ENCODE measurements around the gene GNPNAT1.
A peak's percentile ranks its signal among the peaks of the same experiment; 100 is the strongest.

GNPNAT1 gene

GRCh38 chr14:52786887-52787286 is 4.5 kb downstream of the GNPNAT1 start:
- Histone ChIP-seq H3K4me1 (ENCODE audit: control insufficient read depth, low read depth, low read length) (no peaks in the 10 kb centered on the region), H4K8ac (ENCODE audit: low read depth, low read length) (no peak overlapping the region), H3K36me3 (ENCODE audit: control insufficient read depth, insufficient read depth, low read length) (no peaks in the 10 kb centered on the region)

GRCh38 chr14:52783206-52783605 is 8.2 kb downstream of the GNPNAT1 start:
- H3K4me1 ChIP-seq (ENCODE audit: control insufficient read depth, low read depth, low read length): no peaks in the 10 kb centered on the region
- H2AK5ac ChIP-seq (ENCODE audit: low read length): no peak overlapping the region
- no peaks in the 10 kb centered on the region for H3K79me2 ChIP-seq (ENCODE audit: control insufficient read depth, insufficient read depth, low read length)
- no peak overlapping the region for H3K4ac ChIP-seq (ENCODE audit: low read depth, low read length)
- H2BK5ac ChIP-seq (ENCODE audit: low read length): no peak overlapping the region
- DNase-seq: no peak
- H3K18ac ChIP-seq (ENCODE audit: low read length): no peak overlapping the region
- H3K36me3 ChIP-seq (ENCODE audit: control insufficient read depth, insufficient read depth, low read length): no peaks in the 10 kb centered on the region
- H3K27ac ChIP-seq (ENCODE audit: low read depth, low read length): no peak overlapping the region
- H3K27me3 ChIP-seq (ENCODE audit: insufficient read depth, low read length, poor library complexity): no peaks in the 10 kb centered on the region
- no peaks in the 10 kb centered on the region for H3K79me1 ChIP-seq (ENCODE audit: low read length)
- H2BK120ac ChIP-seq (ENCODE audit: low read depth, low read length): no peak overlapping the region
- no peak overlapping the region for H3K56ac ChIP-seq (ENCODE audit: low read length)
- H2BK15ac ChIP-seq (replicated peaks; ENCODE audit: low read depth): no peak overlapping the region
- H4K8ac ChIP-seq (ENCODE audit: low read depth, low read length): no peak overlapping the region
- H3K9ac ChIP-seq (ENCODE audit: low read length): no peak overlapping the region
- H4K5ac ChIP-seq (ENCODE audit: low read length): no peak overlapping the region
- H3K4me2 ChIP-seq (ENCODE audit: low read length): no peak overlapping the region
- no peak overlapping the region for H3K4me3 ChIP-seq (ENCODE audit: low read length)
- WGBS (ENCODE audit: extremely low coverage, insufficient coverage, low lambda C conversion rate): no CpG with 5 or more reads among the region's 1 CpG
- no peak overlapping the region for H3K23ac ChIP-seq (ENCODE audit: low read length)

More at GRCh38 chr14:52786887-52787286, 4.5 kb downstream of the GNPNAT1 start:
- no peak overlapping the region for H3K4ac ChIP-seq (ENCODE audit: low read depth, low read length)
- no peak overlapping the region for H3K56ac ChIP-seq (ENCODE audit: low read length)
- H3K79me1 ChIP-seq (ENCODE audit: low read length): peaks cover 2% of the 10 kb centered on the region
- no peaks in the 10 kb centered on the region for H3K27me3 ChIP-seq (ENCODE audit: insufficient read depth, low read length, poor library complexity)
- H2BK120ac ChIP-seq (ENCODE audit: low read depth, low read length): no peak overlapping the region
- H3K9ac ChIP-seq (ENCODE audit: low read length): no peak overlapping the region
- no peak overlapping the region for H2BK5ac ChIP-seq (ENCODE audit: low read length)
- peaks cover 2% of the 10 kb centered on the region for H3K79me2 ChIP-seq (ENCODE audit: control insufficient read depth, insufficient read depth, low read length)
- H3K23ac ChIP-seq (ENCODE audit: low read length): no peak overlapping the region
- no peak overlapping the region for H3K27ac ChIP-seq (ENCODE audit: low read depth, low read length)
- H3K18ac ChIP-seq (ENCODE audit: low read length): no peak overlapping the region
- no peak overlapping the region for H2BK15ac ChIP-seq (replicated peaks; ENCODE audit: low read depth)
- H3K4me2 ChIP-seq (ENCODE audit: low read length): no peak overlapping the region
- H3K4me3 ChIP-seq (ENCODE audit: low read length): no peak overlapping the region
- H4K5ac ChIP-seq (ENCODE audit: low read length): no peak overlapping the region
- no peak overlapping the region for H2AK5ac ChIP-seq (ENCODE audit: low read length)
- no peak for DNase-seq

GRCh38 chr14:52781629-52782028 is 9.8 kb downstream of the GNPNAT1 start:
- Histone ChIP-seq H3K36me3 (ENCODE audit: control insufficient read depth, insufficient read depth, low read length) (peaks cover 2% of the 10 kb centered on the region), H3K79me2 (ENCODE audit: control insufficient read depth, insufficient read depth, low read length) (no peaks in the 10 kb centered on the region), H4K8ac (ENCODE audit: low read depth, low read length) (no peak overlapping the region), H3K27ac (ENCODE audit: low read depth, low read length) (no peak overlapping the region), H3K23ac (ENCODE audit: low read length) (no peak overlapping the region), H3K79me1 (ENCODE audit: low read length) (no peaks in the 10 kb centered on the region), H2BK5ac (ENCODE audit: low read length) (no peak overlapping the region), H2BK120ac (ENCODE audit: low read depth, low read length) (no peak overlapping the region), H2AK5ac (ENCODE audit: low read length) (no peak overlapping the region), H3K4me3 (ENCODE audit: low read length) (no peak overlapping the region), H2BK15ac (replicated peaks; ENCODE audit: low read depth) (no peak overlapping the region), H3K4me1 (ENCODE audit: control insufficient read depth, low read depth, low read length) (no peaks in the 10 kb centered on the region), H3K4me2 (ENCODE audit: low read length) (no peak overlapping the region), H3K4ac (ENCODE audit: low read depth, low read length) (no peak overlapping the region), H3K27me3 (ENCODE audit: insufficient read depth, low read length, poor library complexity) (no peaks in the 10 kb centered on the region), H3K56ac (ENCODE audit: low read length) (no peak overlapping the region), H4K5ac (ENCODE audit: low read length) (no peak overlapping the region), H3K18ac (ENCODE audit: low read length) (no peak overlapping the region), H3K9ac (ENCODE audit: low read length) (no peak overlapping the region)
- DNase-seq: no peak
- no CpG with 5 or more reads among the region's 1 CpG for WGBS (ENCODE audit: extremely low coverage, insufficient coverage, low lambda C conversion rate)

GRCh38 chr14:52780893-52781292 is 10.5 kb downstream of the GNPNAT1 start:
- Histone ChIP-seq H2BK15ac (replicated peaks; ENCODE audit: low read depth) (no peak overlapping the region), H3K18ac (ENCODE audit: low read length) (no peak overlapping the region), H4K5ac (ENCODE audit: low read length) (no peak overlapping the region), H3K79me2 (ENCODE audit: control insufficient read depth, insufficient read depth, low read length) (no peaks in the 10 kb centered on the region), H3K4ac (ENCODE audit: low read depth, low read length) (no peak overlapping the region), H4K8ac (ENCODE audit: low read depth, low read length) (no peak overlapping the region), H3K4me2 (ENCODE audit: low read length) (no peak overlapping the region), H3K27me3 (ENCODE audit: insufficient read depth, low read length, poor library complexity) (no peaks in the 10 kb centered on the region), H3K4me3 (ENCODE audit: low read length) (no peak overlapping the region), H3K79me1 (ENCODE audit: low read length) (no peaks in the 10 kb centered on the region), H2BK120ac (ENCODE audit: low read depth, low read length) (no peak overlapping the region), H3K9ac (ENCODE audit: low read length) (no peak overlapping the region), H2AK5ac (ENCODE audit: low read length) (no peak overlapping the region), H3K56ac (ENCODE audit: low read length) (no peak overlapping the region), H3K4me1 (ENCODE audit: control insufficient read depth, low read depth, low read length) (no peaks in the 10 kb centered on the region), H3K23ac (ENCODE audit: low read length) (no peak overlapping the region), H3K36me3 (ENCODE audit: control insufficient read depth, insufficient read depth, low read length) (peaks cover 2% of the 10 kb centered on the region), H2BK5ac (ENCODE audit: low read length) (no peak overlapping the region), H3K27ac (ENCODE audit: low read depth, low read length) (no peak overlapping the region)
- DNase-seq: no peak
- WGBS (ENCODE audit: extremely low coverage, insufficient coverage, low lambda C conversion rate): no CpG with 5 or more reads among the region's 1 CpG

GRCh38 chr14:52778702-52779101 is 12.7 kb downstream of the GNPNAT1 start:
- no peak overlapping the region for H2AK5ac ChIP-seq (ENCODE audit: low read length)
- H2BK15ac ChIP-seq (replicated peaks; ENCODE audit: low read depth): no peak overlapping the region
- no CpG with 5 or more reads among the region's 7 CpGs for WGBS (ENCODE audit: extremely low coverage, insufficient coverage, low lambda C conversion rate)
- no peak overlapping the region for H2BK120ac ChIP-seq (ENCODE audit: low read depth, low read length)
- no peak overlapping the region for H2BK5ac ChIP-seq (ENCODE audit: low read length)
- H3K18ac ChIP-seq (ENCODE audit: low read length): no peak overlapping the region
- no peaks in the 10 kb centered on the region for H3K79me2 ChIP-seq (ENCODE audit: control insufficient read depth, insufficient read depth, low read length)
- H4K5ac ChIP-seq (ENCODE audit: low read length): no peak overlapping the region
- peaks cover 2% of the 10 kb centered on the region for H3K36me3 ChIP-seq (ENCODE audit: control insufficient read depth, insufficient read depth, low read length)
- H3K4me2 ChIP-seq (ENCODE audit: low read length): no peak overlapping the region
- no peak overlapping the region for H3K56ac ChIP-seq (ENCODE audit: low read length)
- H3K23ac ChIP-seq (ENCODE audit: low read length): no peak overlapping the region
- H3K27ac ChIP-seq (ENCODE audit: low read depth, low read length): no peak overlapping the region
- H3K4me1 ChIP-seq (ENCODE audit: control insufficient read depth, low read depth, low read length): no peaks in the 10 kb centered on the region
- no peak overlapping the region for H3K4me3 ChIP-seq (ENCODE audit: low read length)
- no peak overlapping the region for H4K8ac ChIP-seq (ENCODE audit: low read depth, low read length)
- no peaks in the 10 kb centered on the region for H3K27me3 ChIP-seq (ENCODE audit: insufficient read depth, low read length, poor library complexity)
- H3K79me1 ChIP-seq (ENCODE audit: low read length): no peaks in the 10 kb centered on the region
- no peak overlapping the region for H3K4ac ChIP-seq (ENCODE audit: low read depth, low read length)
- H3K9ac ChIP-seq (ENCODE audit: low read length): no peak overlapping the region
- DNase-seq: no peak

GRCh38 chr14:52776816-52777215 is 14.6 kb downstream of the GNPNAT1 start:
- Histone ChIP-seq H2BK120ac (ENCODE audit: low read depth, low read length) (no peak overlapping the region), H3K27me3 (ENCODE audit: insufficient read depth, low read length, poor library complexity) (no peaks in the 10 kb centered on the region), H2AK5ac (ENCODE audit: low read length) (no peak overlapping the region), H2BK5ac (ENCODE audit: low read length) (no peak overlapping the region), H3K23ac (ENCODE audit: low read length) (no peak overlapping the region), H3K56ac (ENCODE audit: low read length) (no peak overlapping the region), H2BK15ac (replicated peaks; ENCODE audit: low read depth) (no peak overlapping the region), H4K8ac (ENCODE audit: low read depth, low read length) (no peak overlapping the region), H3K79me1 (ENCODE audit: low read length) (no peaks in the 10 kb centered on the region), H3K4ac (ENCODE audit: low read depth, low read length) (no peak overlapping the region), H3K36me3 (ENCODE audit: control insufficient read depth, insufficient read depth, low read length) (peaks cover 2% of the 10 kb centered on the region), H3K18ac (ENCODE audit: low read length) (no peak overlapping the region), H3K4me1 (ENCODE audit: control insufficient read depth, low read depth, low read length) (no peaks in the 10 kb centered on the region), H3K9ac (ENCODE audit: low read length) (no peak overlapping the region), H3K4me2 (ENCODE audit: low read length) (no peak overlapping the region), H3K4me3 (ENCODE audit: low read length) (no peak overlapping the region), H4K5ac (ENCODE audit: low read length) (no peak overlapping the region), H3K79me2 (ENCODE audit: control insufficient read depth, insufficient read depth, low read length) (no peaks in the 10 kb centered on the region), H3K27ac (ENCODE audit: low read depth, low read length) (no peak overlapping the region)
- peak; percentile 12 for DNase-seq
- no CpG with 5 or more reads among the region's 7 CpGs for WGBS (ENCODE audit: extremely low coverage, insufficient coverage, low lambda C conversion rate)

Data from mesendoderm (in vitro differentiated cells).